Kidney tubule cell (primary cell): ENCODE results near the gene PARN.
"Not testable (repeated sequence)": the region's sequence is repeated elsewhere in the genome, so short reads cannot be mapped to it uniquely, and the experiment has no call there.

Source experiments
- DNase-seq: peaks from one replicate; pipeline ENCODE4 v3.0.0-alpha.2; 2018; ENCODE audit warnings: low spot score

The PARN gene

GRCh38 chr16:14437426-14437825 is 192.6 kb downstream of the PARN start:
- no peak for DNase-seq

- DNase-seq: no peak
Measured at GRCh38 chr16:14436401-14436955, 193.6 kb downstream of the PARN start.

GRCh38 chr16:14434860-14435259 is 195.2 kb downstream of the PARN start:
- no peak for DNase-seq

- DNase-seq: not testable (repeated sequence)
Measured at GRCh38 chr16:14428971-14429637, 201.0 kb downstream of the PARN start.

- DNase-seq: no peak
Measured at GRCh38 chr16:14428043-14428442, 202.0 kb downstream of the PARN start.

GRCh38 chr16:14427371-14427948 is 202.6 kb downstream of the PARN start:
- DNase-seq: no peak

- DNase-seq: no peak
Measured at GRCh38 chr16:14424595-14424994, 205.5 kb downstream of the PARN start.

- DNase-seq: no peak
Measured at GRCh38 chr16:14423344-14423743, 206.7 kb downstream of the PARN start.

GRCh38 chr16:14420721-14421488 is 209.2 kb downstream of the PARN start:
- no peak for DNase-seq

- not testable (repeated sequence) for DNase-seq
Measured at GRCh38 chr16:14420243-14420642, 209.8 kb downstream of the PARN start.

- no peak for DNase-seq
Measured at GRCh38 chr16:14419817-14420216, 210.2 kb downstream of the PARN start.

- DNase-seq: no peak
Measured at GRCh38 chr16:14418795-14419225, 211.2 kb downstream of the PARN start.

GRCh38 chr16:14416184-14416583 is 213.9 kb downstream of the PARN start:
- DNase-seq: no peak

GRCh38 chr16:14415291-14415690 is 214.8 kb downstream of the PARN start:
- no peak for DNase-seq

- DNase-seq: peak; percentile 86
Measured at GRCh38 chr16:14409563-14409962, 220.5 kb downstream of the PARN start.

- DNase-seq: no peak
Measured at GRCh38 chr16:14407786-14408399, 222.2 kb downstream of the PARN start.

GRCh38 chr16:14405611-14406537 is 224.2 kb downstream of the PARN start:
- DNase-seq: no peak

- DNase-seq: not testable (repeated sequence)
Measured at GRCh38 chr16:14403001-14403389, 227.1 kb downstream of the PARN start.

- not testable (repeated sequence) for DNase-seq
Measured at GRCh38 chr16:14402114-14403000, 227.7 kb downstream of the PARN start.

GRCh38 chr16:14401711-14402061 is 228.4 kb downstream of the PARN start:
- peak; percentile 22 for DNase-seq
